PC-9 (cell line): ENCODE results near the gene NFATC1. TPM values are rescaled to one million over a fixed set of nuclear protein-coding genes. Genes with fewer than 3 reads are reported as not detected.
A peak's percentile ranks its signal among the peaks of the same experiment; 100 is the strongest.

ENCODE experiments used
- BruUV-seq: library from RNA; stranded (reverse); fragments of 400-500 nt; replicated peaks from 2 replicates; lab custom pipeline; 2021; lab: Mats Ljungman, UMichigan
- CTCF ChIA-PET: fragments of 300-600 bp; sonication (Branson Sonifier 250); formaldehyde crosslinking; loops from one replicate; lab custom pipeline; 2022; ENCODE audit warnings: antibody characterized with exemption; lab: Charles Lee
- POLR2A ChIA-PET: fragments of 300-600 bp; sonication (Branson Sonifier 250); formaldehyde crosslinking; loops from one replicate; lab custom pipeline; 2022; ENCODE audit warnings: antibody characterized with exemption; ENCODE audit not compliant: unreplicated experiment; lab: Charles Lee
- DNase-seq, 2 experiments: peaks; one replicate each; pipeline versions ENCODE4 v3.0.0 to v3.0.0-alpha.2; 2015 to 2022; ENCODE audit warnings: mixed read lengths in 1 of 2
- H2AFZ ChIP-seq: fragments of 200-600 bp; sonication (generic); 2 replicates; pipeline ENCODE4 v1.8.1; 2017; ENCODE audit warnings: antibody characterized with exemption
- H3F3A ChIP-seq: fragments of 200-600 bp; sonication (generic); 2 replicates; pipeline ENCODE4 v1.8.1; 2017; ENCODE audit warnings: antibody characterized with exemption, mild to moderate bottlenecking, low read depth; ENCODE audit not compliant: insufficient read depth
- H3K27ac ChIP-seq: fragments of 200-600 bp; sonication (generic); 2 replicates; pipeline ENCODE4 v1.6.1; 2016; ENCODE audit warnings: mixed run types
- H3K27me3 ChIP-seq: fragments of 200-600 bp; sonication (generic); 2 replicates; pipeline ENCODE4 v1.6.1; 2016; ENCODE audit warnings: low read depth, mixed run types; ENCODE audit not compliant: insufficient read depth
- H3K36me3 ChIP-seq: fragments of 200-600 bp; sonication (generic); 2 replicates; pipeline ENCODE4 v1.6.1; 2016; ENCODE audit warnings: low read depth, mixed run types
- H3K4me1 ChIP-seq: fragments of 200-600 bp; sonication (generic); replicated peaks from 2 replicates; pipeline ENCODE4 v1.6.1; 2016; ENCODE audit warnings: mixed run types; ENCODE audit not compliant: insufficient read depth
- H3K4me2 ChIP-seq: fragments of 200-600 bp; sonication (generic); 2 replicates; pipeline ENCODE4 v1.6.1; 2017; ENCODE audit warnings: mixed run types
- H3K4me3 ChIP-seq: fragments of 200-600 bp; sonication (generic); 2 replicates; pipeline ENCODE4 v1.6.1; 2016; ENCODE audit warnings: mixed run types
- H3K79me2 ChIP-seq: fragments of 200-600 bp; sonication (generic); 2 replicates; pipeline ENCODE4 v1.6.1; 2017; ENCODE audit warnings: low read depth, mixed run types
- H3K9me2 ChIP-seq: fragments of 200-600 bp; sonication (generic); 2 replicates; pipeline ENCODE4 v1.8.1; 2017; ENCODE audit warnings: mild to moderate bottlenecking; ENCODE audit not compliant: insufficient read depth
- H3K9me3 ChIP-seq: fragments of 200-600 bp; sonication (generic); 2 replicates; pipeline ENCODE4 v1.8.1; 2016; ENCODE audit warnings: low read depth; ENCODE audit not compliant: insufficient read depth
- H4K20me1 ChIP-seq: fragments of 200-600 bp; sonication (generic); 2 replicates; pipeline ENCODE4 v1.8.1; 2017; ENCODE audit not compliant: insufficient read depth
- CTCF ChIP-seq: fragments of 200-600 bp; sonication (generic); conservative IDR thresholded peaks from 2 replicates; pipeline ENCODE4 v1.6.1; 2017; ENCODE audit warnings: mixed run types, antibody characterized with exemption, mild to moderate bottlenecking, moderate library complexity
- EZH2 ChIP-seq: fragments of 200-600 bp; sonication (generic); IDR thresholded peaks from 2 replicates; pipeline ENCODE4 v1.8.0; 2017; ENCODE audit warnings: antibody characterized with exemption, low read depth
- intact Hi-C: fragments of 100-400 bp; cut with micrococcal nuclease; formaldehyde crosslinking; loops from one replicate; pipeline ENCODE4 v1.10.0; 2022; ENCODE audit not compliant: unreplicated experiment
- total RNA-seq: library from RNA; stranded (reverse); gene quantifications from 2 replicates; pipeline ENCODE4 v1.2.3, GENCODE V29; 2021

NFATC1 gene
- total RNA-seq, 1 experiment from 2014 or later, result 2.6 TPM

- TF ChIP-seq EZH2 (0 out of 2 replicates have a peak, but pooled peaks have one; percentile 80), CTCF (no peak)
- Histone ChIP-seq H3K9me2 (no peaks in the 10 kb centered on the region), H3K4me2 (no peak overlapping the region), H3K36me3 (no peaks in the 10 kb centered on the region), H3K79me2 (no peaks in the 10 kb centered on the region), H2AFZ (no peak overlapping the region), H3K27ac (no peak overlapping the region), H3K4me1 (no peaks in the 10 kb centered on the region), H4K20me1 (no peaks in the 10 kb centered on the region), H3K9me3 (no peaks in the 10 kb centered on the region), H3K27me3 (peaks cover 73% of the 10 kb centered on the region), H3F3A (no peaks in the 10 kb centered on the region), H3K4me3 (no peak overlapping the region)
- CTCF ChIA-PET, result no interaction called here
- intact Hi-C loops, result no loop called here
- no TSS peak for BruUV-seq
- no peak for DNase-seq
- POLR2A ChIA-PET, result no interaction called here
These were observed 153.4 kb downstream of the NFATC1 start for GRCh38 chr18:79548986-79549637.

GRCh38 chr18:79549638-79550000 is 153.9 kb downstream of the NFATC1 start:
- intact Hi-C loops, result no loop called here
- H3F3A ChIP-seq, result no peaks in the 10 kb centered on the region

GRCh38 chr18:79552140-79552631 is 156.5 kb downstream of the NFATC1 start:
- DNase-seq, result no peak
- Histone ChIP-seq H3K27ac (no peak overlapping the region), H3K36me3 (no peaks in the 10 kb centered on the region), H3K9me3 (no peaks in the 10 kb centered on the region), H3K4me1 (no peaks in the 10 kb centered on the region), H3K27me3 (peaks cover 68% of the 10 kb centered on the region), H3F3A (no peaks in the 10 kb centered on the region), H2AFZ (no peak overlapping the region), H3K9me2 (no peaks in the 10 kb centered on the region), H3K4me2 (no peak overlapping the region), H4K20me1 (no peaks in the 10 kb centered on the region), H3K79me2 (no peaks in the 10 kb centered on the region), H3K4me3 (no peak overlapping the region)
- POLR2A ChIA-PET, result no interaction called here
- CTCF ChIA-PET, result no interaction called here
- BruUV-seq, result no TSS peak
- TF ChIP-seq CTCF, result no peak
- TF ChIP-seq EZH2, result 0 out of 2 replicates have a peak, but pooled peaks have one; percentile 33
- intact Hi-C loops, result no loop called here

More at GRCh38 chr18:79549638-79550000, 153.9 kb downstream of the NFATC1 start:
- no TSS peak for BruUV-seq
- Histone ChIP-seq H3K4me3 (no peak overlapping the region), H3K4me2 (no peak overlapping the region), H2AFZ (no peak overlapping the region), H3K9me2 (no peaks in the 10 kb centered on the region), H4K20me1 (no peaks in the 10 kb centered on the region), H3K36me3 (no peaks in the 10 kb centered on the region), H3K4me1 (no peaks in the 10 kb centered on the region), H3K79me2 (no peaks in the 10 kb centered on the region), H3K27me3 (peaks cover 73% of the 10 kb centered on the region), H3K9me3 (no peaks in the 10 kb centered on the region), H3K27ac (no peak overlapping the region)
- DNase-seq, result no peak
- ChIA-PET POLR2A (no interaction called here), CTCF (no interaction called here)
- TF ChIP-seq CTCF (no peak), EZH2 (no peak; the same call in 1 of the 2 replicates)
